HG02798 (cell line): ENCODE measurements around the gene CPNE4.
"Not testable (repeated sequence)": the region's sequence is repeated elsewhere in the genome, so short reads cannot be mapped to it uniquely, and the experiment has no call there.

ENCODE experiments used
- ATAC-seq: cut with Tn5 transposase; IDR thresholded peaks from one replicate; pipeline ENCODE4 v1.9.1; 2021; ENCODE audit warnings: mild to moderate bottlenecking; ENCODE audit not compliant: unreplicated experiment, poor library complexity

CPNE4 gene

DNA sequence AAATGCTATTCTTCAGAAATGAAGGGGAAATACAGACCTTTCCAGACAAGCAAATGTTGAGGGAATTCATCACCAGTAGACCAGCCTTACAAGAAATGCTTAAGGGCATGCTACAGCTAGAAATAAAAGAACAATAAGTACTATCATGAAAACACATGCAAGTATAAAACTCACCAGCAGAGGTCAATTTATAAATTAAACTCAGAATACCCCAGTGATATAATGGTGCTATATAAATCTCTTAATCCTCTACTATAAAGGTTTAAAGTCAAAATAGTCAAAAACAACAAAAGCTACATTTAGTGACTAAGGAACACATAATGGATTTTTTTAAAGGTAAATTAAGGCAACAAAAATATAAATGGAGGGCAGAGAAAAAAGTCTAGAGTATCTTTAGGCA, 142.5 kb downstream of the CPNE4 start:
- no peak for ATAC-seq

DNA sequence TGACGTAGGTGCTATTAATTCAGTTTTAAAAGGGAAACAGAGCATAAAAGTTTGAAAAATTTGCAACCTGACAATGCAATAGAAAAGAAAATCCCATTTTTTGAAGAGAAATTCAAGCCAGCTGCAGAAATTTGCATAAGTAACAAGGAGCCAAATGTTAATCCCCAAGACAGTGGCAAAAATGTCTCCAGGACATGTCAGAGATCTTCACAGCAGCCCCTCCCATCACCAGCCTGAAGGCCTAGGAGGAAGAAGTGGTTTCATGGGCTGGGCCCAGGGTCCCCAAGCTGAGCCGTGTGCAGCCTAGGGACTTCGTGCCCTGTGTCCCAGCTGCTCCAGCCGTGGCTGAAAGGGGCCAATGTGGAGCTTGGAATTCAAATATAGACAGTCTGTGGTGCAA, 148.9 kb downstream of the CPNE4 start:
- not testable (repeated sequence) for ATAC-seq

DNA sequence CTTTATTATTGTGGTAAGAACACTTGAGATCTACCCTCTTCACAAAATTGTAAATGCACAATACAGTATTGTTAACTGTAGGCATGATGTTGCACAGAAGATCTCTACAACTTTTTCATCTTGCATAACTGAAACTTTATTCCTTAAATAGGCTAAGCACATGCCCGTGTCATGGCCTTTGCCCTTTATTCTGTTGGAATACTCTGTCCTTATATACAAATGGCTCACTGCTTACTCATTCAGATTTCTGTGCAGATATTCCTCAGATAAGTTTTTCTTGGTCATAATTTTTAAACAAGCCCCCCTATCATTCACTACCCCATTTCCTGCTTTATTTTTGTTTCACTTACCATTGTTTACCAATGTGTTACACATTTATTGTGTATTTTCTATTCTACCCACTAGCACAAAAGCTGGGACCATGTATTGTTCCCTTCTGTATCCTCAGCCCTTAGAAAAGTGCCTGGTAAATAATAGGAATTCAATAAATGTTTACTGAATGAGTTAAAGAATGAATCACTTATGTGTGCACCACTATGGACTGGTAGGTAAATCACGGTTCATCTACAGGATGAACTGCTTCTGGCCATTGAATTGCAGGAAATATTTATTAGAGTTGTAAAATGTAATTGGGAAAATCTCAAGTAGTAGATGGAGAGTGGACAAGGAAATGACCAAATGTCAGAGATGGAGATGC, 151.0 kb downstream of the CPNE4 start:
- no peak for ATAC-seq

GRCh38 chr3:131883086-131883485, 151.7 kb downstream of the CPNE4 start:
- ATAC-seq, result no peak

DNA sequence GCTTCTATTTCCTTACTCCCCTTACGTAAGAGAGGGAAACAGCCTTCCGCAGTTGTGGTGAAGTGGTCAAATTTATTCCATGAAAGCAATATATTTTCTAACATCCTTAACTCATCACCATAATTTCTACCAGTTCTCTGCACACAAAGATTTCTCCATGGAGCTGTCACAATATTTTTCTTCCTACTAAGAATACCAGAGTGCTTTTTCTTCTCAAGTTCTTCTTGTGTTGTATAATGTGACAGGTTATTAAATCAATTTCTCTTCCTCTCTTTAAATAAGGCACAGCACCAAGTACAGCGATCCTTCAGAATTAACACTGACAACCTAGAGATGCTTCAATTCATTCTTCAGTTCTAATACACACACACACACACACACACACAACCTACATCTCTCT, 153.0 kb downstream of the CPNE4 start:
- ATAC-seq, result no peak

DNA sequence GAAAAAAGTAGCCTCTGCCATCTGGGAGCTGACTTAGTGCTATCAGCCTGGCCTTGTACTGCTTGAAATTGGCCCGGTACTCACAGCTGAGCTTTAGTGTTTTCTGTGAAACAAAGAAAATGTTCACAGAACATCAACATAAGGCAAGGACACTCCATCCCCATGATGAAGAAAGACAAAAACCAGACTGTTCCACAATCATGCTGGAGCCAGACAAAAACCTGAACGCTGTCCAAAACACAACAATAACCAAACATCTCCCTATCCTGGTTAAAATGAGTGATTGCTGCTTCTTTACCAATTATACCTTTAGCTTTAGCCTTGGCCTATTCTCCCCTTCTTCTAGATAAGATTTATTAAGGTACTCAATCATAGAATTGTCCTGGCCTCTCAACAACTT, 153.9 kb downstream of the CPNE4 start:
- no peak for ATAC-seq

DNA sequence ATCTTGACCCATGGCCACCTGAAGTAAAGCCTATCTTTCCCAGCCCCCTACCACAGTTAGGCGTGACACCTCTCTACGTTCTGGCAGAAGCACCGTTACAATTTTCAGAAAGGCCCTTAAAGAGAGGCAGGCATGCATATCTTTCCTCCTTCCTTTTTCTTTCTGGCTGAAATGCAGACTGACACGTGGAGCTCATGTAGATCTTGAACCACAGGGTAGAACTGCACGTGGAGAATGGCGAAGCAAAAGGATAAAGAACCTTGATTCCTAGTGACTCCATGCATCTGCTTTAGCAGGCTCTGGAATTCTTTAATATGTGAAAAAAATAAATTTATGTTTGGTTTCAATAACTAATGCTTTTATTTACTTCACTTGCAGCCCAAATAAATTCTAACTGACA, 166.6 kb downstream of the CPNE4 start:
- ATAC-seq, result no peak

DNA sequence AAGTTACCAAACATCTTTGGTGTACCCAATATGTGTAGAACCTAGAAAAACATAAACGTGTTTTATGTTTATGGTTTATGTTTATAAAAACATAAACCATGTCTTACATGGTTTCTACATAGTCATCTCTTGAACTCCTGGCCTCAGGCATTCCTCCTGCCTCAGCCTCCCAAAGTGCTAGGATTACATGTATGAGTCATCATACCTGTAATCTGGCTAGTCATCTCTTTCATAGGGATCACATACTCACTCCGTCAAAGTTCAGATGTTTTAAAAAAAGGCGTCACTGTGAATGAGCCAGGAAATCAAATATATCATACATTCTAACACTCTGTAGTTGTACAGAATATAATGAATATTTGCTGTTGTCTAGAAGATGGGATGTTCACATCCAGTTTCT, 178.6 kb downstream of the CPNE4 start:
- ATAC-seq, result no peak

DNA sequence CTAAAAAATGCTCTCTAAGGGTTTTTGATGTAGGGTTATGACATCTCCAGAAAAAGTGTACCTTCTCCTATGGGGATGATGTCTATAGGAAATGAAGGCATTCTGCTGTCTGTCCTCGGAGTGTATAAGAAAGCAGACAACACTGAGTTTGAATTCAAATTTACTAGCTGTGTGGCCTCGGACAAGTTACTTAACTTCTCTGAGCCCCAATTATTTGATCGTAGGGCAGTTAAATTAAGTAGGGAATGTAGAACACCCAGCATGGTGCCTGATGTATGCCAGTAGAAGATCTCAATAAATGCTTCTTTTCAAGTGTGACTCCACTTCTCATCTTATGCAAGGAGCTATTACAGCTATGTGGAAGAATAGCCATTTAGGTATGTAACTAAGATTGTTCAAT, 184.6 kb downstream of the CPNE4 start:
- no peak for ATAC-seq

GRCh38 chr3:131849616-131850015, 185.2 kb downstream of the CPNE4 start:
- ATAC-seq, result no peak

- no peak for ATAC-seq
These were observed 186.8 kb downstream of the CPNE4 start for GRCh38 chr3:131847966-131848510.

DNA sequence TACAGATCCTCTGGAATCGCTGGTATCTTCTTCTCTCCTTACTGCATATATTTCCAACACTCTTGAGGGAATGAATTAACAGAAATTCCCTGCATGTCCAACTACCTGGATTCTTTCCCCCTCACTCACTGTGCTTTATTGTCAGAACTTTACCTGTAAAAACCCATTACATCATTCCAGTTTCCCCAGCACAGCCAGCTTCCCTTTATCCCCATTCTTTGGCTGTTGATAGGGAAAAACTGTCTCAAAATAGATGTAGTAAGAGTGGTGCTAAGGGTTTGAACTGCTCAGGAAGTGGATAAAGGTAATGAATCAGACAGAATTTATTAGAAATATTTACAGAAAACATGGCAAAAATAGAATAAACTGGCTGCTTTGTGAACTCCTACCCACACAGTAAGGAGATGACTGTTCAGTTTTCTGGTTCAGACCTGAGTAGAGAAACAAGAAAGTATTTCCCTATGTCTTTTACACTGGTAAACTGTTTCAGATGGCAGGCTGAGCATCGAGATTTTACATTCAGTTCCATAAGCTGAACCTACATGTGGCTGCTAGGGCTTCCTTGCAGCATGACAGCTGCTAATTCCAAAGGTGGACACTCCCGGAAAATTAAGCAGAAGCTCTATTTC, 188.4 kb downstream of the CPNE4 start:
- no peak for ATAC-seq

GRCh38 chr3:131843174-131843573, 191.6 kb downstream of the CPNE4 start:
- no peak for ATAC-seq

- no peak for ATAC-seq
These were observed 194.5 kb downstream of the CPNE4 start for GRCh38 chr3:131840156-131840797.

DNA sequence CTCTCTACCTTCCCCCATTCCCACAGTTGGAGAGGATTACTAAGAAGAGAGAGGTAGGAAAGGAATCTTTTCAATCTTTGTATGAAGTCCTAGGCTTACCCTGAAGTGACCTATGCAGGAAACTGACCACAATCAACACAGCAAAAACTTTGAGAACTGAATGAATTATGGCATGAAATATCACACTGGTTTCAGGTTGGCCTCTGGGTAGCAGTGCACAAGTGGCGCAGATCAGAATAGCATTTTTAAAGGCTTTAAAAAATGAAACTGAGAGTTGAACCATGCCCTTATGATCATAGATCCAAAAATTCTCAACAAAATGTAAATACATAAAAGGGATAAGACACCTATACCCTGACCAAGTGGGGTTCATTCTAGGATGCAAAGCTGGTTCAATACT, 198.9 kb downstream of the CPNE4 start:
- no peak for ATAC-seq

DNA sequence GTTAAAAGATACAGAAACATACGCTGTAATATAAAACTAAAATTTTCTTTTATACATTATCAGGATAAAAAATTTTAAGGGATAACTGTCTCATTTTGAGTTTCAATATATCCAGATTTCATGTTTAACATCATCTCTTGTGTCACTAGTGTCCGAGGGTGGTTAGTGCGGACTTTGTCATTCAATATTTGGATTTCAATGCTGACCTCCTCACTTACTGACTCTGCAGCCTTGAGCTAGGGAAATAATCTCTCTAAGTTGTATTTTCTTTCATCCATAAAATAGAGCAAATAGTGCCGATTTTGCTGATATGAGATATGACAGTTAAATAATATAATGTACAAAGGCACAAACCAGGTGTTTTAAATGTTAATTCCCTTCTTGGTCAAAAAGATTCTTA, 203.2 kb downstream of the CPNE4 start:
- no peak for ATAC-seq

DNA sequence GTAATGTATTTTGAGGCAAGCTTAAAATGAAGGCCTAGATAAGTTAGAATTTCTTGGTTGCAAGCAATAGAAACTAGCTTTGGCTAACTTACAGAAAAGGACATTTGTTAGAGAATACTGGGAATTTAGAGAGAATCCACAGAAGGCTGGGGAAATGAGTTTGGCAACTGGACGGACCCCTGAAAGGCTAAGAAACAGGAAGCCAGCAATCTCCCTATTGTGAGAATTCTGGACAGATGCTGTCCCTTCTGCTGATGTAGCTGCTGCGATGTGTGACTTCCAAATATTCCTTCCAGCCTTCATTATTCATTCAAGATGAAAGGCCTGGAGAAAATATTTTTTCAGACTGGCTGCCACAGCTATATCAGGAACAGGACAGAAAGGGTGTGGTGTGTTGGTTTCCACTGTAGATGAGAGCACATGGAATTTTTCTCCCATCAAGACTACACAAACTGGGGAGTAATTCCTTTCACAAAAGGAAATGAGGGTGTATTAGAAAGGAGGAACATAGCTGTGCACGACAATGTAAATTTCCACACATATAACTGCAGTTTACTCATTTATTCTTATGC, 213.5 kb downstream of the CPNE4 start:
- no peak for ATAC-seq

- no peak for ATAC-seq
These were observed 215.3 kb downstream of the CPNE4 start for GRCh38 chr3:131819381-131820055.

DNA sequence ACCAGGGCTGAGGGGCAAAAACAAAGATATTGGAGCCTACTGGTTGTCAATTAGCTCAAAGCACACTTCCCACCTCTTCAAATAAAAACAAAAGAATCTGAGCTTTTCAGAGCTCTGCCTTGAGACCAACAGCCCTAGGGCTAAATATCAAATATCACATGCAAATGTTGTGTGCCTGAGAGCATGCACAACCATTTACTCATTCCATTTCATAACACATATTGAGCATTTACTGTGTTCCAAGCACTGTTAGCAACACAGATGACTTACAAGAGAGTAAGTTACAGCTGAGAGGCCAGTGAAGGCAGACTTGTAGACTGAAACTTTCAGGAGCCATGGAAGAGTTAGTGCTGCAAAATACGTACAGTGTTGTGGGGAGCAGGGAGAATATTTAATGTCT, 222.4 kb downstream of the CPNE4 start:
- no peak for ATAC-seq

- ATAC-seq, result no peak
These were observed 223.3 kb downstream of the CPNE4 start for GRCh38 chr3:131811481-131811880.

DNA sequence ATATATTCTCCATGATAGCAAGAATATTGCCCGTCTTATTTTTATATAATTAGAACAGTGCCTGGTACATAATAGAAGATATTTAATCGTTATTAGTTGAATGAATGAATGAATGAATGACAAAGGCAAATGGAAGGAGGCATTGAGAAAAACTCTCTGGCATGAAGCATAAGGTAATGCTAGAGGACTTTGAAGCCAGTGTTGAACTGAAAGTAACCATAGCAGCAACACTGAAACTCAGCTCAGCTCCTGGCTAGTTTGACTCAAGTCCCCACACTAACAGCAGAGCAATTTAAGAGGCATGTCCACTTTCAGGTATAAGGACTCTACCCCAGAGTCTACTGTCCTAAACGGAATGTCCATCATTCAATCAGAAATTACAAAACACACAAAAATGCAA, 227.0 kb downstream of the CPNE4 start:
- ATAC-seq, result peak; percentile 82
